Measurements from ENCODE around the gene KCTD17. TPM values are rescaled to one million over a fixed set of nuclear protein-coding genes. Genes with fewer than 3 reads are reported as not detected.

The KCTD17 gene, protein sequence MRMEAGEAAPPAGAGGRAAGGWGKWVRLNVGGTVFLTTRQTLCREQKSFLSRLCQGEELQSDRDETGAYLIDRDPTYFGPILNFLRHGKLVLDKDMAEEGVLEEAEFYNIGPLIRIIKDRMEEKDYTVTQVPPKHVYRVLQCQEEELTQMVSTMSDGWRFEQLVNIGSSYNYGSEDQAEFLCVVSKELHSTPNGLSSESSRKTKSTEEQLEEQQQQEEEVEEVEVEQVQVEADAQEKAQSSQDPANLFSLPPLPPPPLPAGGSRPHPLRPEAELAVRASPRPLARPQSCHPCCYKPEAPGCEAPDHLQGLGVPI
- 6.8 and 13.1 TPM in 2 replicates for total RNA-seq (2014; rRNA removed; shearing (Covaris generic))

DNA sequence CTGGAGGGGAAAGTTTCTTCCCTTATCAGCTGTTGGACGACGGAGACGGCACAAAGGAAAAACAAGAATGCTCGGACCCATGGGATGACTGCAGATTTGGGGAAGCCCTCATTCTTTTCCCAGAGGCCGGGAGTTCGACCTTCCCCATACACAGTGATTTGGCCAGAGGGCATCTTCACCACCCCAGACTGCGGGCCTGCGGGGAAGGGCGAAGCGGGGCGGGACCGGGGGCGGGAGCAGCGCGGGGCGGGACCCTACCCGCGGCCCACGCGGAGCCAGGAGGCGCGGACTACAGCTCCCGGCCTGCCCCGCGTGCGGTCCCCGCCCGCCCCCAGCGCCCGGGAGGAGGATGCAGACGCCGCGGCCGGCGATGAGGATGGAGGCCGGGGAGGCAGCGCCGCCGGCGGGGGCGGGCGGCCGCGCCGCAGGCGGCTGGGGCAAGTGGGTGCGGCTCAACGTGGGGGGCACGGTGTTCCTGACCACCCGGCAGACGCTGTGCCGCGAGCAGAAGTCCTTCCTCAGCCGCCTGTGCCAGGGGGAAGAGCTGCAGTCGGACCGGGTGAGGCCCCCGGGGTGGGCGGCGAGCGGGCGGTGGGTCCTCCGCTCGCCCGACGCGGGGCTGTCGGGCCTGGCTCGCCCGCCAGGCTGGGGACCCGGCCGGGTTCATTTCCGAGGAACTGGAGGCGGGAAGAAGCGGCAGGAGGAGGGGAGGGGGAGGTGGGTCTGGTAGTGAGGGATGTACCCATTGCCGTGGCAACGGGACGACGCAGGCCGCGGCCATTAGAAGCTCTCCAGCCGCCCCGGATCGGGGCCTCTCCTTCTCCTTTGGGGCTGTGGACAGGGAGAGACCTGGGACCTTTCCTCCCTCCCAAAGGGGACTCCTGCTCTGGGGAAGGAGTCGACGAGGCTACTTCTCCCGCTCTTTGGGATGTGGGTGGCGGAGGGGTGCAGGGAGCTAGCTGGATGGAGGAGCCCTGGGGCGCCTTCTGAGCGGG is at the start of gene KCTD17:
KCTD17 (plus strand) TSS at position 352 of the 995 bp plus-strand sequence; CDS start at position 371, 19 bp downstream.
- DNase-seq (ENCODE audit: low read depth), result peak; percentile 54

DNA sequence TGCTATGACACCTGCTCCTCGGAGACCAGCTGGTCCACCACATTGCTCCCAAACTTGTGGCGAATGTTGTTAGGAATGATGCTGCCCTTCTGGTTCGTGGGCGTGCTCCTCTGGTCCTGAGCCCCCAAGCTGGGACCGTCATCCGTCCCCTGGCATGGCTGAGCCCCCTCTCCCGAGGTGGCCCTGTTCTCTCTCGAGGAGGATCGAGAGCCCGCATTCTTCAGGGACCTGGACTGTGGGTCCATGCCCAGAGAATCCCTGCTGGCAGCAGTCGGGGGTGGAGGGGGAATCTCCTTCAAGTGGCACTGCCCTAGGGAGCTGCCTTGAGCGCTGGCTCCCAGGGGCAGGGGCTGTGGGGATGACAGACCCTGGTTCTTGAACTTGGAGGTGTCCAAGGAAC is 49.7 kb upstream of the KCTD17 start:
- DNase-seq (ENCODE audit: low read depth), result no peak

DNA sequence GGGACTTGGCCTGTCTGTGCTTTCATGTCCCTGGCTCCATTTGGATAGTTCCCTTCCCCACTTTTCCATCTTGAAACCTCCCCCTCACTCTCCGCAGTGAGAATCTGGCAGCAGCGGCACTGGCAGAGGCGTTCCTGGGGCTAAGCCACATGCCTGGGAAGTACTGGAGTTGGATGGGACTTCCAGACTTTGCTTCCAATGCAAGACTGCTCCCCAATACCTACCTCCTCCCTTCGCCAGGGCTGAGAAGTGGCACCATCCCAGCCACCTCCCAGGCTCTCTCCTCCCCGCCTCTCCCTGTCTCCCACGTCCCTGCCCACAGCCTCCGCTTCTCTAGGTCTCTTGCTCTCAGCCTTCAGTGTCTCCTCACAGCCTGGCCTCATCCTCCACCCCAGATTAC is 48.9 kb upstream of the KCTD17 start:
- DNase-seq (ENCODE audit: low read depth), result no peak

DNA sequence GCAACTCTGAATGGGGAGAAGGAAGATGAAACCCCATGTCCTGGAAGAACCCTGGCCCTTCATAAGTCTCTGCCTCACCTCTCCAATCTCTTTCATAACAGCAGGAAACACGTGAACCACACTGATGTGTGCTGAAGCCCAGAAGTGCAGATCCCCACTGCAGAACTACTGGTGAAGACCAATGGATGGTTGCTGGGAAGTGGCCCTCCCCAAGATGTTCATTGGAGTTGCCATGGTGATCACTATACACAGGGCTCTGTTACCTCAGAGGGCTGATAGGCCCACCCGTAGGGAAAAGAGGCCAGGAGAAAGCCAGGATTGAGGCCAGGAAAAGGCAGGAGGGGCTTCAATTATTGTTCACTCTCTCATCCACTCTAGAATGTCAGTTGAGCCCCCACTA is 43.9 kb upstream of the KCTD17 start:
- DNase-seq (ENCODE audit: low read depth), result no peak

DNA sequence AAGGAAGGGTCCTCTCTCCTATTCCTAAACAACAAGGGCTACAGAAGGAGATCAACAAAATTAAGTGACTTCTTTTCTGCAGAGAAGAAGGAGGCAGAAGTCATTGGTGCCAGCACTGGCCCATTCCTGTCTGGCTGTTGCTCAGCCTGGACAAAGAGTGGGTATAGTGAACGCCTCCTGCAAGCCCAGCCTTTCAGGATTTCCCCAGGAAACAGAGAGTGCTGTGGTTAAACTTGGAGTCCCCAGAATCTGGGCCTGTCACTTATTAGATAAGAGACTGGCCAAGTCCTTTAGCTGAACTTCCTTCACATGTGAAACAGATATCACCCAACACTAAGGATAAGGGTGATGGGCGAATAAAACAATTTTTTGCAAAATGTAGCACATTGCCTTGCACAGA is 43.2 kb upstream of the KCTD17 start:
- no peak for DNase-seq (ENCODE audit: low read depth)

DNA sequence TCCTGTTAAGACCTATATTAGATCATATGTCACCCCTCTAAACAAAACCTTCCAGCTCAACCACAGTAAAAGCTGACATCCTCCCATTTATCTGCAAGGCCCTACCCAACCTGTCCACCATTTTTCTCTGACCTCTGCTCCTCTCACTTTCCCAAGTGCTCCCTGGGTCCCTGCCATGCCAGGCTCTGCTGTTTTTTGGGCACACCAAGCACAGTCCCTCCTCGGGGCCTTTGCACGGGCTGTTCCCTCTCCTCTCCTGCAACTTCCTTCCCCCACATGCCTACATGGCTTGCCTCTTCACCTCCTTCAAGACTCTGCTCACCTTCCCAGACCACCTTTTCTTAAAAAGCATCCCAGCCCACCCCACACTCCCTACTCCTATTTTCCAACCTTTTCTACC is 42.1 kb upstream of the KCTD17 start:
- no peak for DNase-seq (ENCODE audit: low read depth)

DNA sequence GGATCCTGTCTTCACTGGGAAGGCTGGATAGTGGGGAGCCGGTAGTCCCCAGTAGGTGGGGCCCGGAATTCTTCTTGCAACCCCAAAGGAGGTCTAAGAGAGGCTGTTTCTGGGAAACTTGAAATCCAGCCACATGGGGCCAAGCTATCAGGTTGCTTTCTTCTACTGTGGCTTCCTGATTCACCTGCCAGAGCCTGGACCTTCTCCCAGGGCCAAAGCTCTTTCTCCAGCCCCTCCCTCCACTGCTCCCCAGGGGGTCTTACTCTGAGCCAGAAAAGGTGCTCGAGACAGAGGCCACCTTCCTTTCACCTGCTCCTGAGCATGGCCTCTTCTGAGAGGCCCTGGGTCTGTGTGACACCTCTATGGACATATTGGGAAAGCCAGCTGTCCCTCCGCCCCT is 41.4 kb upstream of the KCTD17 start:
- DNase-seq (ENCODE audit: low read depth), result no peak

DNA sequence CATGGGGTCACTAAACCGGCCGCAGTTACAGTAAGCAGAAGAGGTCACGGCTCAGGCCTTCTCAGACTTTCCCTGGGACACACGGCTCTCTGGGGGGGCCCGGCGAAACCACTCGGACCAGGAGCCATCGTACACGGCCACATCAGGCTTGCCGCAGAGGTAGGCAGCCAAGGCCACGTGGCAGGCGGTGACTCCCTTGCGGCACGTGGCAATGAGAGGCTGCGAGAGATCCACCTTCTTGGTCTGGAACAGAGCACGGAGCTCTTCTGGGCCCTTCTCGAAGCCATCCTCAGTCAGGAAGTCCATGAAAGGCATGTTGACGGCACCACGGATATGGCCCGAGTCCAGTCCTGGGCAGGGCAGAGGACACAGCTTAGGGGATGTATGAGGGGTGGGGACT is 40.6 kb upstream of the KCTD17 start:
- no peak for DNase-seq (ENCODE audit: low read depth)

DNA sequence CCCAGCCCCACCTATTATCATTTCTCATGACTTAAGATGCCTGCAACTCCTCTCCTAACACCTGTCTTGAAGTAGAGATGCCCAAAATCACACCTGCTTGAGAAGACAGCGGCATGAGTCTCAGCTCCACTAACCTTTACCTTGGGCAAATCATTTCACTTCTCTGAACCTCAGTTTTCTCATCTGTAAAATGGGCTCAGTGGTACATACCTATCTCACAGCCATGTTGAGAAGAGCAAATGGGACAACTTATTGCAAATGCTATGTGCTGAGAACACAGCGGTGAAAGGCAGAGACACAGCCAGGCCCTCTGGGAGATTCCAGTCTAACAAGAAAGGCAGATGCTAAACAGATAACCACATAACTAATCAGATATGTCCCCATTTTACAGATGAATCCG is 40.1 kb upstream of the KCTD17 start:
- DNase-seq (ENCODE audit: low read depth), result no peak

DNA sequence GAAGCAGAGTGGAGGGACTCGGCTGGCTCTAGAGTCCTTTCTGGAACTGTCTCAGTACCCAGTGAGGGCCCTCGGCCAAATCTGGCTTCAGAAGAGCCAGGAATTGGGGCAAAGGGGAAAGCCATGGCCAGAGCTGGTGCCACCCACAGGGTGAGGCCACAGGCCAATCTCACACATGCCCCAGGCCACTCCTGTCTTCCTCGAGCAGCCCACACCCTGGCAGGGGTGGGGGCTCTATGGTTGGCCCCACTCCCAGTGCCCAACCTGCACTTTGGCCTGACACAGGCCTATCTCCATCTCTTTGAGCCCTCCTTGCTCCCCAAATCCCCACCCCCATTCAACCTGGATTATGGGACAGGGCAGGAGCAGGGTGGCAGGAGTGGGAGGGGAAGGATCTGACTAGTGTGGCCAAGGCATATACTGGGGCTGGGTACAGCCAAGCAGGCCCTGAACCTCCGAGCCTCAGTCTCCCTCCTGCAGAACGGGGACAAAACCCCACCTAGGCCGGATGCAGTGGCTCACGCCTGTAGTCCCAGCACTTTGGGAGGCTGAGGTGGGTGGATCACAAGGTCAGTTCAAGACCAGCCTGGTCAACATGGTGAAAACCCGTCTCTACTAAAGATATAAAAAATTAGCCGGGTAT is 39.2 kb upstream of the KCTD17 start:
- DNase-seq (ENCODE audit: low read depth), result no peak

DNA sequence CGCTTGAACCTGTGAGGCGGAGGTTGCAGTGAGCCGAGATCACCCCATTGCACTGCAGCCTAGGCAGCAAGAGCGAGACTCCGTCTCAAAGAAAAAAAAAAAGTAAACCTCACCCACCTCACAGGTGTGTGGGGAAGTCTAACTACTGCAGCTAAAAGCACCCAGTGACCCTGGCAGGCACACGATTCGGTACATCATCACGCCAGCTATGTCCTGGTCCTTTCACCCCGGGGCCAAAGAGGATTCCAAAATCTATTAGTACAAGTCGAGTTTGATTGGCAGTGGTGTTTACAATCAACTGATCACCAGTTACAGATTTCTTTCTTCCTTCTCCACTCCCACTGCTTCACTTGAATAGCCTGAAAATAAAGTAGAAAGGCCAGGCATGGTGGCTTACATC is 38.6 kb upstream of the KCTD17 start:
- no peak for DNase-seq (ENCODE audit: low read depth)

DNA sequence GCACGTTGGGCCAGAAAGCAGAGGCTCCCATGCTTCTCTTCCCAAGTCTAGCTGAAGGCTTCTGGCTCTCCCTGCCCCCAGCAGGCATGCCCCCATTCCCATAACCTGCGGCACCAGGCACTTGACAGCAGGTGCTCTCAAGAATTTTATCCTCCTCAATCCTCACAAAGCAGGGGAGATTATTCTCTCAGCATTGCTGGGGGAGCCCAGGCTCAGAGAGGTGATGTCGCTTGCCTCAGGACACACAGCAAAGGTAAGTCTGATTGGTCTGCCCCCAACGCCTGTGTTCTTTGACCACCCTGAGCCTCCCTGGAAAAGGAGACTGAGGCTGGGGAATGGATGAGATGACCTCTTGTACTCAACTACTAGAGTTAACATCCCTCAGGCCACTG is 37.1 kb upstream of the KCTD17 start:
- DNase-seq (ENCODE audit: low read depth), result no peak

DNA sequence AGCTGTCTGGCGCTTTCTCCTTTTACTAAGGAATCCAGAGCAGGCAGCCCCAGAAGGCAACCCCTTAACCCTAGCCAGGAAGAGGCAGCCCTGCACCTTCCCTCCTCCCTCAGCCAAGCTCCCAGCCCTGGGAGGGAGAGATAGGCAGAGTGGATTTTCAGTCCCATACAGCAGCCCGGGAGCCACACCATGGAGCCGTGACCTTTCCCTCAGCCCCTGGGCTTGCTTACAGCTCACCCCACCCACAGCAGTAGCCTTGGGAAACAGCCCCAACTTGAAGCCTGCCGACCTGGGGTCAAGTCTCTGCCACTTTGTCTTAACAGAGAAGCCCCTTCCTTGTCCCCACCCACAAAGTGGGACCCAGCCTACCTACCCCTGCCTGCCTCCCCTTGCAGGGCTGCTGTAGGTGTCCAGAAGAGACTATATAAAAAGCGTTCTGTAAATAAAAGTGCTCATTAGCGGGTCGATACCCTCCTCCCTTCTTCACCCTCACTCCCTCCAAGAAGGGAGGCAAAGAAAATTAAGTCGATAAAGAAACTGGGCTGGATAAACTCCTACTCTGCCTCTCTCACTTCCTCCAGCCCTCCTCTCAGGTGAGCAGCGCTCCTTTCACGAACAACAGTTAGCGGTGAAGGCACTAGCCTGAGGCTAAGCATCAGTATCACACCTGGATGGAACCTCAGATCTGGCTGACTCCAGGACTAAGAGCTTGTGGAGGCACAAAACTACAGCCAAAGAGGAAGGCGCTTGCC is 36.5 kb upstream of the KCTD17 start:
- DNase-seq (ENCODE audit: low read depth), result no peak

DNA sequence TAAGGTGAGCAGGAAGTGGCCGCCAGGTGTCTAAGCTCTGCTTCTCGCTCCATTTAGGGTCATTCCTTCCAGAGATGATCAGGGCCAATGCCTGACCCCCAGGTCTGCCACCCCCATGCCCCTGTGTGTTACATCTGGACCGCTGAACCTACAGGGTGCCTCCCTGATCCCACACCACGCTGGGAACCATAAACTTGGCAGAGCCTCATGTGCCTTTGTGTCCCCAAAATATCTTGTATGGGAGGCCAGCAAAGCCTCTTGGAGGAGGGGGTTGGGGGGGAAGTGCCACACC is 36.0 kb upstream of the KCTD17 start:
- no peak for DNase-seq (ENCODE audit: low read depth)

DNA sequence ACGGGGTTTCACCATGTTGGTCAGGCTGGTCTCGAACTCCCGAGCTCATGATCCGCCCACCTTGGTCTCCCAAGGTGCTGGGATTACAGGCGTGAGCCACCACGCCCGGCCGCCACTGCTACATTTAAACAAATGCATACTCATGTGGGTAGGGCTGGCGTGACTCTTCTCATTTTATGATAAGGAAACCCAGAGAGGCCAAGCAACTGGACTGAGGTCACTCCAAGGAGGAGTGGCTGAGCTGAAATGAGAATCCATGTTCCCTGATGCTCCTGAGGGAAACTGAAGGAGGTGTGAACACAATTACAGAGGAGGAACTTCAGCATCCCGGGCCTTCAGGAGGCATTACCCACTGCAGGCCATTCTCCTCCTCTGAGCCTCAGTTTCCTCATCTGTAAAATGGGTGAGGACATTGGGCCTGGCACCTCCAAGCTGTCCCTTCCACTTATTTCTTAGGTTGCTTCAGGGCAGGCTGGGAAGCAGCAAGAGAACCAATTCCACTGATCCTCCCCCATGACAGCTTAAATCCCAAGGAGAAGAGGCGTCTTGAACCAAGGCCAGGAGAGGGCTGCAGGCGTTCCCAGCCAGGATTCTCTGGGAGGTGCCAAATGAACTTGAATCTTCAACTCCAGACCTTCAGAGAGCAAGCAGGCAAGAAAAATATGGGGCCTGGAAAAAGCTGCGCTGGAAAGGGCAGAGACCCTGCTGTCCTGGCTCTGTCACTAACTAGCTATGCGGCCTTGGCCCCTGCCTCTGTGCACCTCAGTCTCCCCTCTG is 35.2 kb upstream of the KCTD17 start:
- DNase-seq (ENCODE audit: low read depth), result no peak

DNA sequence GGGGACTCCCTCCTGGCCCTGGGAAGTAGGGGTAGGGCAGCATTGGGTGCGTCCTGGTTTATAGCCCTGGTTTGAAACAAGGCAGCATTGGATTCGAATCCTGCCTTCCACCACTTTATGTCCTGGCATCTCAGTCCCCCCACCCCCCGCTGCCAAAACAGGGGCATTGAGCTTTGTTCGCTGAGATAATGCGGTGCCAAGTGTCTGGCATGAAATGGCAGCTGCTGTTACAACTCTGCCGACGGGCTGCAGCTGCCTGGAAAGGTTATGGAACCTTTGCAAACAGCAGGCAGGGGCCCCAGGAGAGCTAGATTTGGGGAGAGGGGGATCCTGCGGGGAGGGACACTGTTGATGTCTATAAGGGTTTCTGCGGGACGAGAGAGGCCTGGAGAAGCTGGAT is 34.2 kb upstream of the KCTD17 start:
- DNase-seq (ENCODE audit: low read depth), result no peak

DNA sequence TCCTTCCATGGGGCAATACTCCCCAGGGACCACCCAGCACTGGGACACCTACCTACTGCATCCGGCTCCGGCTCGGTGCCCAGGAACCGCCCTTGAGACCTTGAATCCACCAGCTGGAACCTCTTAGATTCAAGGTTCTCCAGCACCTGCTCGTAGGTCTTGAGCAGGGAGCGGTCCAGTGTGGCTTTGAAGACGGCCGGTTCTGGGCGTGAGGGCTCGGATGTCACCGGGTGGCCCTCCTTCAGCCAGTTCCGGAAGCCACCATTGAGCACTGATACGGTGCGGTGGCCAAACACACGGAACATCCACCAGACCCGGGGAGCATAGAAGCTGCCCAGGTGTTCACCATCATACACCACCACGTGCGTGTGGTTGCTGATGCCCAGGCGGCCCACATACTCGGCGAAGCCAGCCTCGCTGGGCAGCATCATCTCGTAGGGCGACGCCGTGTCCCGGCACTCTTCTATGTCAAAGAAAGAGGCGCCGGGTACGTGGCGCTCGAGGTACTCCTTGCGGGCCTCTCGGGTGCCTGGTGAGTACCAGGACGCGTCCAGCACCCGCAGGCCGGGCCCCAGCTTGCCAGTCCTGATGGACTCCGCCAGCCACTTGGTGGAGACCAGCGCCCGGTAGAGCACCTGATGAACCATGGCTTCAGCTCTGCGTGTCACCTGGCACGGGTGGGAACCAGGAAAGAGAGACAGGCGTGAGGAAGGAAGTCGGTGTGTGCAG is 33.3 kb upstream of the KCTD17 start:
- DNase-seq (ENCODE audit: low read depth), result no peak

DNA sequence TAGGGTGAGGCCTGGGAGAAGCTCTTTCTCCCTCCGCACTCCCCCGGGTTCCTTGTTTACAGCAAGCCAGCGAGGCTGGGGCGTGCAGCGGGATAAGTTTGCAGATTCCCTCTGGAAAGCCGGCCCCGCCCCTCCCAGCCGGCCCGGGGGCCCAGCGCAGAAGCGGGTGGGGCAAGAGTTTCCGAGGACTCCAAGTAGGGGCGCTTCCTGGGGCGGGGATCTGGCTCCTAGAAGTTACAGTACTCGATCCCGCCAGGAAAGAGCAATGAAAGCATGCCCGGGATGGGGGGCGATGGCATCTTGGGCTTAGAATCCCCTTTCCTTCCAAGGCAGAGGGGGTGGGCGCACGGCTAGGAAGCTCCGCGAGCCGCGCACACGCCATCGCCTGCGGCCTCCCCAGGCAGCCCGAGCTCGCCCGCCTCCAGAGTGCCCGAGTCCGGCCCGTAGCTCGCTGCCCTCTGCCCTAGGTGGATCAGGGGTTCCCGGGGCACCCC is 32.7 kb upstream of the KCTD17 start:
- DNase-seq (ENCODE audit: low read depth), result no peak

DNA sequence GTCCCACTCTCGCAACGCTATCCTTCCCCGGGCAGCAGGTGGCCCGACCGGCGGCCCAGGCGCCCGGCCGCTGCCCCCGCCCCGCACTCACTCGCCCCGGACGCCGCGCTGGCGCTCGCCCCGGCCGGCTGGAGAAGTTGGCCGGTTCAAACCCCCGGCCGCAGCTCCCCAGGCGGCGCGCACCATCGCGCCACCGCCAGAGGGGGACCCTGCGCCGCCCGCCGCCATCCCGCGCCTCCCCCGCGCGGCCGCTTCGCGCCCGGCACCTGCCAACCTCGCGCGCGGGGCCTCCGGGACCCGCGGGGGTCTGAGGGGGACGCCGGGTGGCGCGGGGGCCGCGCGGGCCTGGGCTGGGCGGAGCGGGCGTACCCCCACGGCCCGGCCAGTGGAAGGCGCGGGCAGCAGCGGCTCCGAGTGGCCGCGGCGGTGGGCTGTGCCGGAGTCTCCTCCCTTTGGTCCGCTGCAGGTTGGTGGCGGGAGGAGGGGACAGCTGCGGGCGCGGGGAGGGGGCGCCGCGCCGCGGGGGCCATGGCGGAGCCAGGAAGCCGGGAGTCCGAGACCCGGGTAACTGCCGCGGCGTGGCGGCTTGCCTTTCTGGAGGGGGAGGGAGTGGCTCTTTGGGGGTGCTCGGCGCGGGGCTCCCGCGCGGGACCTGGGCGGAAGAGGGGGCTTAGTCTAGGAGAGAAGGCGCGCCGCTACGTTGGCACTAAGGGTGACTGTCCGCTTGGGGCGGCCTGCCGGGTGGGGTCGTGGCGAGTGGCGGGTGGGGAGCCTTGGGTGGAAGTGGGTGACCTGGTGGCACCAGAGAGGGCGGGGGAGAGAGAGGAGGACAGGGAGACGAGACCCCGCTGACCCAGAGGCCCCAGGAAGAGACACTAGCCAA is 32.0 kb upstream of the KCTD17 start, which contains the start of the genes MPST and TST:
MPST (plus strand) TSS at position 434 of the 883 bp plus-strand sequence; CDS start at position 529, 95 bp downstream.
TST (minus strand) TSS at position 139 of the 883 bp plus-strand sequence. CDS start 715 bp downstream, outside the sequence.
- peak; percentile 55 for DNase-seq (ENCODE audit: low read depth)
